Measurements from ENCODE around the gene SLC9A9.
"Not testable (repeated sequence)": the region's sequence is repeated elsewhere in the genome, so short reads cannot be mapped to it uniquely, and the experiment has no call there.

The SLC9A9 gene

DNA sequence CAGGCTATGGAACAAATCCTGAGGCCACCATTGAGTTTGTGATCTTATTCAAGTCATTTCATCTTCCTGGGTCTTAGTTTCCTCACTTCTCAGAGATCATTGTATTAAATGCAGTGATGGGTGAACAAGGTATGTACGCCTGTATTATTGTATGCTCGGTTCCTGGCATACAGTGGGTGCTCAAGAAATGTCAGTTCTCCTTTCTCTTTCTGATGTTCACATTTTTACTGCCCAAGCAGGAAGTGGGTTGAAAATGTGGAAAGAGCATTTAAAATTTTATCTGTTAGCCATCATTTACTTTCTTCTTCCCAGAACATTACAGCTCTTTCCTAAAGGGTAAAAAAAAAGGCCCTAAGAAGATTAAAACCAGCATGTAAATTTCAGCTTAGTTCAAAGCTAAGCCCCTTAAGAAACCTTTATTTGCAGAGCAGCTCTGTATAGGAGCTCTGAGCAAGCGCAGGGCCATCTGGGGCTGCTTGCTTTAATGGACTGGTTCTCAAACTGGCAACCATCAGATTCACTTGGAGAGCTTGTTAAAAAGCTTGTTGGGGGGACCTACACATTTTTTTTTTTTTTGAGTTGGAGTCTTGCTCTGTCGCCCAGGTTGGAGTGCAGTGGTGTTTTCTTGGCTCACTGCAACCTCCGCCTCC is 549.3 kb downstream of the SLC9A9 start:
- no peak for DNase-seq (ENCODE audit: low read depth in 1 of 2, low spot score in 1 of 2)

DNA sequence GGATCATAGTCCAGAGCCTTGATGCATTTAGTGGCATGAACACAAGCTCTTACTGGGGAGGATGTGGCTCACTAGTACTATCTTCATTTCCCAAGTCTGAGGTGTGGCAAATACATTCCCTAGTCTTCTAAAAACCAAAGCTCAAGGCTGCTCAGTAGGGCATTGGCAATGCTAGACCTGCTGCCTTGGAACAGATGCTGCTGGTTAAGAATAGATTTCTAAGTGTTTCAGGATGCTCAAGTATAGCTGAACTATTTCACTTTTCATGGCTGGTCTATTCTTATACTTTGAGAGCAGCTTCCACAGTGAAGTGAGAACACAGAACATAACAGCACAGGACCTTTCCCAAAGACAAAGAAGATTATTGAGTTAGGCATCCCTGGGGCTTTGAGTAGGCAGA is 549.9 kb downstream of the SLC9A9 start:
- DNase-seq (ENCODE audit: low read depth in 1 of 2, low spot score in 1 of 2) = no peak

DNA sequence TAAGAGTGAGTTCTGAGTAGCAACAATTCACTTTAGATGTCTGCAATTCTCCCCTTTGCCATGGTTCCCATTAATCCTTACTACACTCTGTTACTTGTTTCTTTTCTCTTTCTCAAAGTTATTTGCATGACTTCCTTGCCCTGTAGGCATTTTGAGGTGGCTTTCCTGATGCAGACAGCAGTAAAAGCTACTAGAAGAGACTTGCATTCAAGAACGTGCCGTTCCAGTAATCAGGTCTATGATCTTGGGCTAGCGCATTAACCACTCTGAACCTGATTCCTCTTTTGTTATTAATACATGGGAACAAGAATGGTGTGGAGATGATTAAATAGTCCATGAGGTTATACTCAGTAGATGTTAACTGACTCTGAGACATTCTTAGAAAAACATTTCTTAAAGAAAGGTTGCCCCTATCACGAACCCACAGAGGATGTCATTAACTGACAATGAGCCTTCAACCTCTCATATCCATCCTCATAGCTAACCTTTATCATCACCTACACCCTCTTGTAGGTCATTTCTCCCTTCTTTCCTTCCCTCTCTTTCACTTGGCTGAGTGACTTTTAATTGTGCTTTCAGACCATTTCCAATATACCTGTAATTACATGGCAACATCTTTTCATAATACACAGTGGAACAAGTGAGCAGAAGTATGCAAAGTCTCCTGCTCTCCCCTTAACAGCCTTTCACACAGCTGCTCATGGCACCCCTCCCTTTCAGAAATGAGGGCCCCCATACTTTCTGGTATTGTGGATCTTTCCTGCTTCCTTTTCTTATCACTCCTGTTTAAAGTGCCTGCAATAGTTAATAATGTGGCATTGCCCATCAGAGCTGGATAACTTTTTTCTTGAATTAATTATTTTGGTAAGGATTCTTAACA is 552.8 kb downstream of the SLC9A9 start:
- DNase-seq (ENCODE audit: low read depth in 1 of 2, low spot score in 1 of 2) = no peak

DNA sequence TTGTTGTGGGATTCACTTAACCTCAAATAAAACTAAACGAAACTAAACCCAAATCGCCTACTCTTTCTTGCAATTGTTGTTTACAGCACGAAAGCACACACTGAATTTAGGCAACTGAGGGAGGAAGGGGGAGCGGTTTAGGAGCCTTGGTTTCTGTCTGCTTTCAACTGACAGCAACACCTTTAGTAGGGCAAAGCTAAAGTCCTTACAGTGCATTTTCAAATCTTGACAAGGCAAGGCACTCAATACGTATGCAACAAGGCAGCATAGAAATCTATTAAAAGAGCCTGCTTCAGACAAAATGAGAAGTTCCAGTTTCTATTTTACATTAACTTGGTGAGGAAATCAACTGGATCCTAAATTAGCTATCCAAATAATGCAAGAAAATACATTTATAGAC is 554.1 kb downstream of the SLC9A9 start:
- no peak for DNase-seq (ENCODE audit: low read depth in 1 of 2, low spot score in 1 of 2)

DNA sequence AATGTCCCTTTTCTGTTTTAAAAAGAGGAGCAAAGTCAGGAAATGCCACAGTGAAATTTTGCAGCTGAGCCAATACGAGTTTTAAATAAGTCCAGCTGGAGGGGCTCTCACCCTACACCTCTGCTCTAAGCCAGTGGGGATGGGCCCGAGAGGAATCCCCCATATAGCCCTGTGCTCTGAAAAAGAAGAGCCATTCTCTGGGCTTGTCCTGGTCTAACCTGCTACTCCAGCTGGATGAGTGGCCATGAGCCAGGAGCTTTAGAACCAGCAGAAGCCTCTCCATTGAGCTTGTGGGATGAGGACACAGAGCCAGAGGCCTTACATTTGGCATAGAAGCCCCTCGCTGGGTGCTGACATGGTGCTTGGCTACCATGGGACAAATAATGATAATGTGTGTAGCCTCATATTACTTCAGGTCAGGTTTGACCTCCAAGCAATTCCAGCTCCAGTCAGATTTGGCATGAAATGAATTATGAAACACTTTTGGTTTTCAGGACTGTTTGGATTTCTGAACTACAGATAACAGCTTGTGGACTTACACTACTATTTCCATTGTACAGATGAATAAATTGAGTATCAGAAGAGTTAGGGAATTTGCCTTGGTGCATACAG is 556.3 kb downstream of the SLC9A9 start:
- no peak for DNase-seq (ENCODE audit: low read depth in 1 of 2, low spot score in 1 of 2)

DNA sequence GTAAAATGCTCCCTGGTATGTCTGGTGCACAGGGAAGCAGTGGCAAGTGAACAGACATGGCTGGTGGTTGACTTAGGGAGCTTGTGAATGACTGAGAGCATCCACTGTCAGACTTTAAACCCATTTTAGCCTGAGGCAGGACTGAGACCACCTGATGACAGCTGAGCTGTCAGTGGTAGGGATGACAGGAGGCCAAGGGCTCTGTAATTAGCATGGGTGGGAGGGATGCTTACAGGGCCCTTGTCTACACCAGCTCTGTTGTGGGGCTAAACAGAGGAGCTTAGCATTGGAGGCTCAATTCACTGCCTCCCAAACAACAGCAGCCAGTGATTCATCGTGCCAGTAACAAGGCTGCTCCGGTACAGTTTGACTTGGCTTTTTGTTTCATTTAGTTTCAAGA is 559.3 kb downstream of the SLC9A9 start:
- DNase-seq (ENCODE audit: low read depth in 1 of 2, low spot score in 1 of 2) = no peak

DNA sequence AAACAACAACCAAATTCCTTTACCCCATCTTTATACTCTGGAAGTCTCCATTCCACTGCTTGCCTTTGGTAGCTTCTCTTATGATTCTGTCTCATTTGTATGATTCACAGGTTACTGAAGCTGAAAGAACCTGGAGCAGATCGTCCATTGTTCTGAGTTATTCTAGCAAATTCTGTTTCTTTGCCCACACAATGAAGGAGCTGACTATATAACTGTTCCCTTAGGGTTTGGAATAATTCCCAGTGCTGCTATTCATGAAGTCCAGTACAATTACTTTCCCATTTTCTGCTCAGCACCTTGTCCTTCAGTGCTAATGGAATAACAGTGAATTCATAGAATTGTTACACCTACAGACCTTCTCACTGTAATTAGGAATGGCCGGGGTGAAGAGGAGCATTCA is 560.9 kb downstream of the SLC9A9 start:
- no peak for DNase-seq (ENCODE audit: low read depth in 1 of 2, low spot score in 1 of 2)

DNA sequence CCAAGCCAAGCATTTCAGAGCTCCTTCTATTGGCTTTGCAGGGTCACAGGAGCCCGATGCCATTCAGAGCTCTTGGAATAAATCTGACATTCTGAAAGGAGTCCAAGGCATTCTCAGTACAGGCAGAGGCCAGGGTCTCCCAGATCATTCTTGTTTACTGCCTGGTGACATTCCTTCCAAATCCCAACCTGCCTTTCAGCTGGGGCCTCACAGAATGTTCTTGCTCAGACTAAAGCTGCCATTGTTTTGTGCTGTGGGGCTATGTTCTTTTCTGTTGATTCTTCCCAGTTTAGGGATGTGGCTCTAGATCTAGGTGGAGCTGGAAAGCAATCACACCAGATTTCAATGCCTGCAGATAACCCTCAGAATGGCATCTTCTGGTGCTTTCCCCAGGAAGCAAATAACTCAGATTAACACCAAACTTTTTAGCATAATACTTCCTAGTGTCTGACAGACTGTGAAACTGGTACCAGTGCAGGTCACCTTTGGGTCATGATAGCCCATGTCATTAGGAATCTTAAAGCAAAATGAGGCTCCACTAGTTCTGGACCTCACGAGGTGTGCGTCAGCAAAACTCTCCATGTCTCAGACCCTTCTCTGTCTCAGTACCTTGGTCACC is 561.8 kb downstream of the SLC9A9 start:
- DNase-seq (ENCODE audit: low read depth in 1 of 2, low spot score in 1 of 2) = no peak

DNA sequence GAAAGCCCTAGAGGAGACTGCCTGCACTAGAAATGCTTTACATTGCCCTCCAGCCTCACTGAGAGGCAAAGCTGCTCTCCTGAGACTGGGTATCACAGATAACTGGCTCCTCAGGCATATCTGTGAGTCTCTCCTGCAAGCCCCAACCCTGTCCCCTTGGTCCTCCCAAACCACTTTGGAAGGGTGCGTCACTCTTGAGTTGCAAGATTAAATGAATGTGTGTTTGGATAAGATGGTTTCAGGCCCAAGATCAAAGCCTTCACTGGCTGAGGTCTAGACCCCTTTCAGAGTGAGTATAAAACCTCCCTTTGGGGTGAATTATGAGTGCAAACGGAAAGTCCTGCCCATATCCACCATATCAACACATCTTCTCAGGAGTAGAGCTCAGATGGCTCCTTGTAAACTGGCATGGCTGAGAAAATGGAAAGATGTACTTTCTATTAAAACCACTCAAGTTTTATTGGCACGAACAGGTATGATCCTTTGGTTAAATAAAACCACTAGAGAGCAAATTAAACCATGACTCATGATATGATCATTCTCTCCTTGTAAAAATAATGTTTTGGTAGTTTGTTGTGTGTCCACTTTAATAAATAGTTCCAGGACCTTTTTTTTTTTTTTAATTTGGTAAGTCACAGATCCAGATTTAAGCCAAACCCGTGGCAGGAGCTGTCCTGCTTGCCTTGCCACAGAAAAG is 564.7 kb downstream of the SLC9A9 start:
- no peak for DNase-seq (ENCODE audit: low read depth in 1 of 2, low spot score in 1 of 2)

DNA sequence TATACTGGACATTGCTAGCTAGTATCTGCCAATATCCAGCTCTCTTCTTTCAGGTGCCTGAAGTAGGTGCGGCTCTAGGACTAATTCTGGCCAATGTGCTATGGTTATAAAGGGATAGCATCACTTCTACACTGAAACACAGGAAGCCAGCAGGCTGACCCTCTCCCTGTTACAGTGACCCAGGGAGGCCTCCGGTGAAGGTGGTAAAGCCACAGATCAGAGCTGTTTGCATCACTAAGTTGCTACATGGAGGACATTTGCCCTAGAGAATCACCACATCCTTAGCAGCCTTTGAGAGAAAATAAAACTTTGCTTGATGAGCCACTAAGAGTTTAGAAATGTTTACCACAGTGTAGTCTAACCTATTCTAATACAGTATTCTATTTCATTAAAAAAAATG is 567.3 kb downstream of the SLC9A9 start:
- no peak for DNase-seq (ENCODE audit: low read depth in 1 of 2, low spot score in 1 of 2)

DNA sequence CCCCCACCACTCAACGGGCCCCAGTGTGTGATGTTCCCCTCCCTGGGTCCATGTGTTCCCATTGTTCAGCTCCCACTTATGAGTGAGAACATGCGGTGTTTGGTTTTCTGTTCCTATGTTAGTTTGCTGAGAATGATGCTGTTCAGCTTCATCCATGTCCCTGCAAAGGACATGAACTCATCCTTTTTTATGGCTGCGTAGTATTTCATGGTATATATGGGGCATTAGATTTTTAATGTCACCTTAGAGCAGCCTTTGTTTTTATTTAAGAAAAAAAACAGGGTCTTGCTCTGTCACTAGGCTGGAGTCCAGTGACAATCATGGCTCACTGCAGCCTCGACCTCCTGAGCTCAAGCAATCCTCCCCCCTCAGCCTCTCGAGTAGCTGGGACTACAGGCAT is 568.7 kb downstream of the SLC9A9 start:
- not testable (repeated sequence) for DNase-seq (ENCODE audit: low read depth in 1 of 2, low spot score in 1 of 2)

DNA sequence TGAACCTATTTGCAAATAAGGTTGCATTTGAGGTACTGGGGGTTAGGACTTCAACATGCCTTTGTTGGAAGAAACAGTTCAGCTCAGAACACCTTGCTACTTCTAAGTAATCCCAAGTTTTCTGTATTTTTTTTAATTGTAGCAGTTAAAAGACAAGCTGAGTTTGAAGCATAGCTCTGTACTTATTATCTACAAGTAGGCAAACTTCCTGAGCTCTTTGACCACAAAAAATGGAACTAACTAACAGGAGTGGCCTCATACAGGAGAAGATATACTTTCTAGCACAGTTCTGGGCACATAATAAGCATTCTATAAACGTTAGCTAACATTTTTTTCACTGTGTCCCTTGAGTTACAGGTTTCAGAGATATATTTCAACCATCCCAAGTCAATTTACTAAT is 569.5 kb downstream of the SLC9A9 start:
- DNase-seq (ENCODE audit: low read depth in 1 of 2, low spot score in 1 of 2) = no peak

DNA sequence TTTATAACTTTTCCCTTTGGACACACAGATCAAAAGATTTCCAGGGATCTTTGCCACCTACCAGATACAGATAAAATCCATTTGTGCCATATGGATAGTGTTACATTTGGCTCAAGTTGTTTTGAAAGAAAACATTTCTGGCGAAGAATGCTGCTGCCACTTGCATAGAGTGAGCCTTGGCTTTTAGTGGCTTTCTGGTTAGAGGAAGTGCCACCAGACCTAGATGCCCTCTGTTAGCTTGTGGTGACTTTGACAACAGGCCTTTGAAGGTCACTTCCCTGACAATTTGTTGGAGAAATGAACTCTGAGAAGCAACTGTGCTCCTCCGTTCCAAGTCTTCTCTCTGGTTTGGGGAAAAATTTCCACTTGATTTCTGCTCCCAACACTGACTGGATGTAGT is 570.7 kb downstream of the SLC9A9 start:
- no peak for DNase-seq (ENCODE audit: low read depth in 1 of 2, low spot score in 1 of 2)

DNA sequence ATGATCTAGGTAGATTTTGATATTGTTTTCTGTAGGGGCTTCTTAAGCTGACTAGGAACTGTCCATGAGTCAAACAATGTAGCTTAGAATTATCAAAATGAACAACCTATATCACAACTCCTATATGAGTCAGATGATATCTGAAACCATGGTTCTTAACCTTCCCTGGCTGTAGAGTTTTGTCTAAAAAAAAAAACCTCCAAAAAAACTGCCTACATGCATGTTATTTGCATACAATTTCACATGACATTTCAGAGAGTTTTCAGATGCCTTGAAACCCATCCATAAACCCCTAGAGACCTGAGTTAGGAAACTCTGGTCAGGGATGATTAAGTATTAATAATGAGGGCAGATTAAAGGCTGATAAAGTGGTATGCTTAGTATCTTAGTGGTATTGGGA is 571.7 kb downstream of the SLC9A9 start:
- DNase-seq (ENCODE audit: low read depth in 1 of 2, low spot score in 1 of 2) = no peak

DNA sequence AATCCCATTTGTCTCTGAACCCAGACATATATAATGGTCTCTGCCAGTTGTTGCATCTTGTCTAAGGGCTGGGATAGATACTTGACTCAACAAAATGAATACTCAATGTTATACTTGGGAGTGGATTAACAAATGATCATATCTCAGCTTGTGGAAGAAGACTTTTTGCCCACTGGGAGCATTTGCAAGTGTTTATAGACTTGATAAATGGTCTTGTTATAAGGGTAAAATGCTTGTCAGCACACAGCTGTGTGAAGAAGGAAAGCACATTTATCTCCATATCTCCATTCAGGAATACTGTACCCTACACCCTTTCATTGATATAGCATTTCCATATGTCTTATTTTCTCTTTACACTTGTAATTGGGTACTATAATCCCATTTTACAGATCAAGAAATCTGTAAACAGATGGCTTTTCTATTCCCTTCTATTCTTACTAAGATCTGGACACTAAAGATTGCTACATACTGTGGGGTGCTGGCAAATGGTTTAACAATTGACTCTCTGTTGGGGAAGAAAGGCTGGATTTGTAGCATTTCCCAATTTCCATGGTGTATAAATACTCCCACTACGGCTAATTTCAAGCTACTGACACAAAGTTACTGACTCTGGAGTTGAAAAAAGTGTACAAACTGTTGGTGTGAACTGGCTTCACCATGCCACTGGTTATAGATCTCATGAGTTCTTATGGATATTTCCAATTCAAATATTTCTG is 574.1 kb downstream of the SLC9A9 start:
- DNase-seq (ENCODE audit: low read depth in 1 of 2, low spot score in 1 of 2) = no peak

DNA sequence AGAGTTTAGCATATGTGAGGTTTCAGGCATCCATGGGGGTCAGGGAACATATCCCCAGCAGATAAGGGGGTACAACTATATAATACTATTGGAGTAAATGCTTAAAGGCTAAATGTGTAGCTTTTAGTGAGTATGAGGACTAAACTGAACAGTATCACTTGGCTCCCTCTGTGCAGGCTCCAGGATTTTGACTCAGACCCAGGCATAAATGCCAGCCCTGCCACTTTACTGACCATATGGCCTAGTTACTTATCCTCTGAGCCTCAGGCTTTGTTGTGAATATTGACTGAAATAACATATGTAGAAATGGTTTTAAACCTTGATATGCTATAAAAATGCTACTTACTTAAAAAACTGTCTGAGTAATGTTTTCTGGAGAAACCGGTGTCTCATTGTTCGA is 577.1 kb downstream of the SLC9A9 start:
- no peak for DNase-seq (ENCODE audit: low read depth in 1 of 2, low spot score in 1 of 2)

DNA sequence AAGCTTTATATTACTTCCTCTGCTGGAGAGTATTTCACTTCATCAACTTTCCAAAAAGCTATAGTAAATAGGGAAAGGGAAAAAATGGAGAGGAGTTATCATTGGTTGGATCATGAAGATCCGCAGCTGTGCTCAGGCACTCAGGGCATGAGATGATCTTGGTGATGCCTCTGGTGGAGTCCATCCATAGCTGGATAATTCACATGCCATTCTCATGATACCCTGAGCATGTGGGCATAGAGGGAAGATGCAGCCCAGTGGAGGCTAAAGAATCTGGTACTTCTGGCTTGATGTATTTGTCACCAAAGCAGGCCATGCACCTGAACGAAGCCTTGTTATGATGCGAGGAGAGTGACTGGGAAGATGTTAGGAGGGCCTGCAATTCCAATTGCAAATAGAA is 578.5 kb downstream of the SLC9A9 start:
- no peak for DNase-seq (ENCODE audit: low read depth in 1 of 2, low spot score in 1 of 2)

DNA sequence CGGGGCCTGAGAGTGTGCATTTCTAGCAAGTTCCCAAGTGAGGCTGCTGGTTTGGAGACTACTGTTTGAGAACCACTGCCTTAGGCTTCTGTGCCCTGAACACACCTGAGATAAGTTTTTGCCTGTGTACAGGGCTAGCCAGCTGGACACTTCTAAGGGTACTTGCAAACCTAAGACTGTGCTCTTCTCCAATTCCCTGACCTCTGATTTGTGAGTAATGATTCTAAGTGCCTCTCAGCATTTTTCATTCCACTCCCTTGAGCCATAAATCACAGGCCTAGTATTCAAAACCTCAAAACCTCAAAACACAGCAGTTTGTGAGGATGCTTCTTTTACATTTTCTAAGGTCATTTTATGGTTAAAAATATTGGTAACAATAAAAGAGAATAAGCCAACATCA is 580.3 kb downstream of the SLC9A9 start:
- DNase-seq (ENCODE audit: low read depth in 1 of 2, low spot score in 1 of 2) = no peak

DNA sequence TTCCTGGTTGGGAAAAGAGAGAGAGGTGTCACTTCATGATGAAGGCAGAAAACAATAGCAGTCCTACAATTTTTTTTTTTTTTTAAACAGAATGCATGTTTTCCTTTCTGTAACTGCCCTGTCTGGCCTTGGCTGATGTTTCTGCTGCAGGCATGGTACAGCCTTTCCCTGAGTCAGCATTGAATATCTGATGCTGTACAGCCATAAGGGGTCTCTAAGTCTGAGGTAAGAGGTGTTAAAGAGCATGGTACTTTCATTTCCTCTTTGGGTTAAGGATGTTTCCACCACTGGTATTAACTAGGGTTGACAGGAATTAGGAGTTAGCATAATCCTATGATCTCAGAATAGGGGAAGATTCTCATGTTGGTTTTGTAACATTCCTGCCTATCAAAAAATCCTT is 581.3 kb downstream of the SLC9A9 start:
- no peak for DNase-seq (ENCODE audit: low read depth in 1 of 2, low spot score in 1 of 2)

DNA sequence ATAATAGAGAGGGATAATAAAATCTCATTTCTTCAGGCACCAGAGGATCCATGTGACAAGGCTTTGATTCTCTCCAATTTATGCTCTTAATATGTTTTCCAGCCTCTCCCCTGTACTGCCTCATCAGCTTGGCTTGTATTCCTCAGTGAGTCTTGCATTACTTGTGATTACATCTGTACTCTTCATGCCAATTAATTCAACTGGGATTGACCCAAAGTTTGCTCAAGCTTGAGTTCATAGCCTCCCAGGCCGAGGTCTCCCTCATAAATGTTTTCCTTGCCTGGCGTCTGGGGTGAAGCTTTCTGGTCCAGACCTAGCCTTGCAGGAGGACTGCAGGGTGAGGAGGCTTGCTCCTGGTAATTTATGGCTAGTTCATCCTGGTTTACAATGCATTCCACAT is 581.8 kb downstream of the SLC9A9 start:
- DNase-seq (ENCODE audit: low read depth in 1 of 2, low spot score in 1 of 2) = no peak
